H9 (cell line): ENCODE measurements around the gene ARMH1. TPM values are rescaled to one million over a fixed set of nuclear protein-coding genes. Genes with fewer than 3 reads are reported as not detected.

Experiments used
- DNase-seq: peaks from one replicate; pipeline ENCODE4 v3.0.0-alpha.2; 2017
- H2AFZ ChIP-seq: one replicate; pipeline ENCODE4 v1.6.1; 2013; ENCODE audit warnings: mild to moderate bottlenecking, low read length, control low read depth, moderate library complexity
- H2AK5ac ChIP-seq: 2 replicates; pipeline ENCODE4 v1.6.1; 2013; ENCODE audit warnings: low read length, control low read depth, mixed read lengths; ENCODE audit not compliant: insufficient read length
- H2BK120ac ChIP-seq: one replicate; pipeline ENCODE4 v1.6.1; 2013; ENCODE audit warnings: low read depth, mild to moderate bottlenecking, low read length, control low read depth, inconsistent platforms; ENCODE audit not compliant: poor library complexity, severe bottlenecking
- H2BK12ac ChIP-seq: 2 replicates; pipeline ENCODE4 v1.6.1; 2013; ENCODE audit warnings: low read length, control low read depth, mixed read lengths, low read depth; ENCODE audit not compliant: insufficient read length
- H2BK15ac ChIP-seq: 2 replicates; pipeline ENCODE4 v1.6.1; 2013; ENCODE audit warnings: low read depth, low read length, control low read depth
- H2BK20ac ChIP-seq: one replicate; pipeline ENCODE4 v1.6.1; 2013; ENCODE audit warnings: low read depth, mild to moderate bottlenecking, low read length, control low read depth, inconsistent platforms; ENCODE audit not compliant: poor library complexity, severe bottlenecking
- H2BK5ac ChIP-seq: 2 replicates; pipeline ENCODE4 v1.6.1; 2013; ENCODE audit warnings: low read length, control low read depth, mixed read lengths; ENCODE audit not compliant: insufficient read length
- H3K14ac ChIP-seq: 2 replicates; pipeline ENCODE4 v1.6.1; 2013; ENCODE audit warnings: low read length, control low read depth; ENCODE audit not compliant: insufficient read depth
- H3K18ac ChIP-seq: 2 replicates; pipeline ENCODE4 v1.6.1; 2013; ENCODE audit warnings: low read depth, mild to moderate bottlenecking, mixed read lengths, low read length, control low read depth; ENCODE audit not compliant: insufficient read length
- H3K23ac ChIP-seq: 2 replicates; pipeline ENCODE4 v1.6.1; 2013; ENCODE audit warnings: low read length, control low read depth, mixed read lengths, low read depth; ENCODE audit not compliant: insufficient read length
- H3K23me2 ChIP-seq: 2 replicates; pipeline ENCODE4 v1.6.1; 2013; ENCODE audit warnings: low read depth, mild to moderate bottlenecking, mixed read lengths, low read length, control low read depth; ENCODE audit not compliant: insufficient read length, poor library complexity, severe bottlenecking
- H3K27ac ChIP-seq: 2 replicates; pipeline ENCODE4 v1.5.1; 2013; ENCODE audit warnings: low read length, control low read depth, mixed read lengths, low read depth; ENCODE audit not compliant: insufficient read length
- H3K27me3 ChIP-seq: 2 replicates; pipeline ENCODE4 v1.6.1; 2013; ENCODE audit warnings: low read length, control low read depth, inconsistent platforms; ENCODE audit not compliant: insufficient read depth
- H3K4ac ChIP-seq: 2 replicates; pipeline ENCODE4 v1.6.1; 2013; ENCODE audit warnings: low read depth, mild to moderate bottlenecking, control low read depth, inconsistent platforms, low read length, moderate library complexity
- H3K4me1 ChIP-seq: 2 replicates; pipeline ENCODE4 v1.6.1; 2013; ENCODE audit warnings: low read length, control low read depth, inconsistent platforms; ENCODE audit not compliant: insufficient read depth
- H3K4me2 ChIP-seq: 2 replicates; pipeline ENCODE4 v1.6.1; 2013; ENCODE audit warnings: low read length, control low read depth, mixed read lengths; ENCODE audit not compliant: insufficient read length, insufficient read depth
- H3K56ac ChIP-seq: 2 replicates; pipeline ENCODE4 v1.6.1; 2013; ENCODE audit warnings: low read depth, mild to moderate bottlenecking, mixed read lengths, low read length, control low read depth; ENCODE audit not compliant: insufficient read length
- H3K79me1 ChIP-seq: 2 replicates; pipeline ENCODE4 v1.6.1; 2013; ENCODE audit warnings: low read depth, mild to moderate bottlenecking, moderate library complexity, low read length, control low read depth, inconsistent platforms; ENCODE audit not compliant: insufficient read depth, poor library complexity, severe bottlenecking
- H3K79me2 ChIP-seq: 2 replicates; pipeline ENCODE4 v1.6.1; 2013; ENCODE audit warnings: low read length, control low read depth, inconsistent platforms; ENCODE audit not compliant: insufficient read depth
- H3K9ac ChIP-seq: 2 replicates; pipeline ENCODE4 v1.6.1; 2013; ENCODE audit warnings: low read length, control low read depth, mixed read lengths; ENCODE audit not compliant: insufficient read length; ENCODE audit errors: extremely low read depth
- H3K9me3 ChIP-seq: one replicate; pipeline ENCODE4 v1.6.1; 2013; ENCODE audit warnings: low read depth, low read length, inconsistent platforms; ENCODE audit not compliant: control insufficient read depth
- H3T11ph ChIP-seq: one replicate; pipeline ENCODE4 v1.6.1; 2013; ENCODE audit warnings: mild to moderate bottlenecking, low read length, control low read depth, inconsistent platforms
- H4K20me1 ChIP-seq: one replicate; pipeline ENCODE4 v1.6.1; 2013; ENCODE audit not compliant: control insufficient read depth, insufficient read length, insufficient read depth
- H4K5ac ChIP-seq: 2 replicates; pipeline ENCODE4 v1.6.1; 2013; ENCODE audit warnings: low read depth, mild to moderate bottlenecking, mixed read lengths, low read length, control low read depth; ENCODE audit not compliant: insufficient read length
- H4K8ac ChIP-seq: replicated peaks from 2 replicates; pipeline ENCODE4 v1.6.1; 2013; ENCODE audit warnings: low read length, control low read depth, mixed read lengths, low read depth; ENCODE audit not compliant: insufficient read length
- H4K91ac ChIP-seq: 2 replicates; pipeline ENCODE4 v1.6.1; 2013; ENCODE audit warnings: low read depth, mild to moderate bottlenecking, moderate library complexity, mixed read lengths, low read length, control low read depth; ENCODE audit not compliant: insufficient read length
- H3K27ac Mint-ChIP-seq, 3 experiments: 2 replicates in 2 of 3; 3 replicates in 1 of 3; pipeline ENCODE4 v1.8.0; 2020 to 2021; ENCODE audit warnings: mixed read lengths in 3 of 3, mild to moderate bottlenecking in 1 of 3, moderate library complexity in 1 of 3
- H3K27me3 Mint-ChIP-seq: 2 replicates; pipeline ENCODE4 v1.8.0; 2021; ENCODE audit warnings: low read depth, mild to moderate bottlenecking, moderate library complexity, mixed read lengths
- H3K36me3 Mint-ChIP-seq, 3 experiments: 2 replicates in 2 of 3; 3 replicates in 1 of 3; pipeline ENCODE4 v1.8.0; 2020 to 2021; ENCODE audit warnings: low read depth in 3 of 3, mixed read lengths in 3 of 3; ENCODE audit not compliant: insufficient read depth in 1 of 3
- H3K4me1 Mint-ChIP-seq, 2 experiments: 2 replicates each; pipeline ENCODE4 v1.8.0; 2020; ENCODE audit warnings: mixed read lengths in 2 of 2
- H3K4me3 Mint-ChIP-seq, 2 experiments: 2 replicates in 1 of 2; 3 replicates in 1 of 2; pipeline ENCODE4 v1.8.0; 2020 to 2021; ENCODE audit warnings: mild to moderate bottlenecking in 2 of 2, mixed read lengths in 2 of 2, moderate library complexity in 1 of 2
- H3K9me3 Mint-ChIP-seq, 2 experiments: 2 replicates in 1 of 2; 3 replicates in 1 of 2; pipeline ENCODE4 v1.8.0; 2020; ENCODE audit warnings: mild to moderate bottlenecking in 2 of 2, mixed read lengths in 2 of 2, moderate library complexity in 1 of 2
- CTCF ChIP-seq: fragments of 200-600 bp; sonication (generic); conservative IDR thresholded peaks from 3 replicates; pipeline ENCODE4 v1.8.0; 2021; ENCODE audit warnings: antibody characterized with exemption, mild to moderate bottlenecking
- WGBS: extraction: QIAGEN DNeasy Blood & Tissue Kit; methylation state at CpG from one replicate; pipeline ENCODE4 v1.1.7; 2013; ENCODE audit warnings: missing lambda C conversion rate, low lambda C conversion rate, mixed read lengths; ENCODE audit not compliant: insufficient read length; ENCODE audit errors: extremely low coverage; 5-methylcytosine and 5-hydroxymethylcytosine counted together
- total RNA-seq: library from RNA; stranded (reverse); gene quantifications from 2 replicates; pipeline ENCODE4 v1.2.1, GENCODE V29; 2021

ARMH1 gene
- total RNA-seq, 1 experiment from 2014 or later: 1.0 TPM

DNA sequence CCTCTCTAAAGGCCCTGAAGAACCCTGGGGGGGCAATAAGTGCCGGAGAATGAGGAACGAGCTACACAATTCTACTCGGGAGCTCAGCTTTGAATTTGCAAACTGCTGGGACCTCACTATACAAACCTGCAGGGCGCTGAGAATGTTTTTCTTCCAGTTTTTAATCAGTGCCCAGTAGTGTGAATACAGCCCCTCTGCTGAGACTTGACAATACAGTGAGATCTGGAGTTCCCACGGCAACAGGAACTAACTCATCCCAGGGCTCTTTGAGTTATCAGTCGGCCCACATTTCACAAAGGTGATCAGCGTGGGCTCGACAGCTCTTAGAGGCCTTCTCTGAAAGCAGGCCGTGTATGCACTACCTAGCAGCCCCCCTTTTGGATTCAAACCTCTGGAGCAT is 41.9 kb upstream of the ARMH1 start:
- H3K9ac ChIP-seq: peak overlapping the region; percentile 81
- H3K4me2 ChIP-seq: peak overlapping the region; percentile 84
- H4K8ac ChIP-seq: no peak overlapping the region
- no peaks in the 10 kb centered on the region for H3K9me3 ChIP-seq
- peaks cover 4% of the 10 kb centered on the region for H3K79me1 ChIP-seq
- TF ChIP-seq CTCF: no peak
- no peak overlapping the region for H4K5ac ChIP-seq
- no peak overlapping the region for H2BK20ac ChIP-seq
- no peak overlapping the region for H3K23ac ChIP-seq
- H3T11ph ChIP-seq: no peak overlapping the region
- H2AFZ ChIP-seq: no peak overlapping the region
- WGBS: no CpG with 5 or more reads among the region's 9 CpGs
- H3K4me1 ChIP-seq: peaks cover 3% of the 10 kb centered on the region; the same call in 1 of the 2 replicates
- H3K4ac ChIP-seq: no peak overlapping the region
- H2BK12ac ChIP-seq: no peak overlapping the region
- H2BK5ac ChIP-seq: no peak overlapping the region
- peak overlapping the region; percentile 30 for H3K18ac ChIP-seq
- H2AK5ac ChIP-seq: no peak overlapping the region
- H3K36me3 Mint-ChIP-seq: peaks cover 26 to 46% (median 46%) of the 10 kb centered on the region in 3 experiments
- H3K27ac Mint-ChIP-seq: peak overlapping the region; percentile 98
- DNase-seq: no peak
- no peak overlapping the region for H3K27ac ChIP-seq
- H3K23me2 ChIP-seq: peaks cover 11% of the 10 kb centered on the region
- no peaks in the 10 kb centered on the region for H3K9me3 Mint-ChIP-seq
- H3K4me1 Mint-ChIP-seq: peaks cover 19 to 21% of the 10 kb centered on the region in 2 experiments
- H3K4me3 Mint-ChIP-seq: peak overlapping the region; percentile 87 to 90
- no peak overlapping the region for H4K91ac ChIP-seq
- H2BK120ac ChIP-seq: no peak overlapping the region
- no peaks in the 10 kb centered on the region for H3K27me3 ChIP-seq
- no peaks in the 10 kb centered on the region for H4K20me1 ChIP-seq
- peaks cover 3% of the 10 kb centered on the region; the same call in 1 of the 2 replicates for H3K27me3 Mint-ChIP-seq
- H3K14ac ChIP-seq: peak overlapping the region; percentile 58; the same call in 1 of the 2 replicates
- H3K79me2 ChIP-seq: no peaks in the 10 kb centered on the region
- no peak overlapping the region for H2BK15ac ChIP-seq
- H3K56ac ChIP-seq: no peak overlapping the region
